SK-N-SH treated with all-trans-retinoic acid at 6 μM for 48 hours (cell line): ENCODE results near the gene STMP1.

ENCODE experiments used
- ATAC-seq: fragments of 200-7000 bp; cut with Tn5 transposase; 3 replicates; pipeline ENCODE4 v1.9.1; 2020; ENCODE audit warnings: mild to moderate bottlenecking, moderate library complexity
- ARNTL ChIP-seq: fragments of 450-650 bp; formaldehyde crosslinking; IDR thresholded peaks from 2 replicates; pipeline ENCODE4 v1.5.0; 2020; ENCODE audit warnings: low read depth, mild to moderate bottlenecking, moderate library complexity, borderline replicate concordance
- BACH2 ChIP-seq: fragments of 250-450 bp; sonication (Bioruptor Pico); IDR thresholded peaks from 2 replicates; pipeline ENCODE4 v1.9.0; 2021; ENCODE audit warnings: mild to moderate bottlenecking, borderline replicate concordance
- CREB5 ChIP-seq: fragments of 250-450 bp; sonication (Bioruptor Pico); IDR thresholded peaks from 2 replicates; pipeline ENCODE4 v1.5.1; 2020; ENCODE audit warnings: low read depth, mild to moderate bottlenecking, moderate library complexity
- CSDC2 ChIP-seq: fragments of 250-450 bp; sonication (Bioruptor Pico); IDR thresholded peaks from 2 replicates; pipeline ENCODE4 v1.5.0; 2020; ENCODE audit warnings: mild to moderate bottlenecking, moderate library complexity
- CSRNP3 ChIP-seq: fragments of 250-450 bp; sonication (Bioruptor Pico); IDR thresholded peaks from 2 replicates; pipeline ENCODE4 v1.5.1; 2021; ENCODE audit warnings: mild to moderate bottlenecking, moderate library complexity
- ESRRG ChIP-seq: fragments of 250-450 bp; sonication (Bioruptor Pico); IDR thresholded peaks from 2 replicates; pipeline ENCODE4 v1.6.1; 2021; ENCODE audit warnings: mild to moderate bottlenecking
- GLIS3 ChIP-seq: fragments of 250-450 bp; sonication (Bioruptor Pico); IDR thresholded peaks from 2 replicates; pipeline ENCODE4 v1.5.0; 2020; ENCODE audit warnings: mild to moderate bottlenecking, moderate library complexity
- ISL1 ChIP-seq: fragments of 250-450 bp; sonication (Bioruptor Pico); IDR thresholded peaks from 2 replicates; pipeline ENCODE4 v2.1.2; 2022; ENCODE audit warnings: mild to moderate bottlenecking, moderate library complexity
- OSR1 ChIP-seq: fragments of 250-450 bp; sonication (Bioruptor Pico); IDR thresholded peaks from 2 replicates; pipeline ENCODE4 v1.8.0; 2022; ENCODE audit warnings: moderate library complexity, mild to moderate bottlenecking, inconsistent platforms
- POU6F1 ChIP-seq: fragments of 250-450 bp; sonication (Bioruptor Pico); IDR thresholded peaks from 2 replicates; pipeline ENCODE4 v1.8.0; 2021; ENCODE audit warnings: low read depth, mild to moderate bottlenecking, moderate library complexity, borderline replicate concordance
- PPARA ChIP-seq: fragments of 250-450 bp; sonication (Bioruptor Pico); IDR thresholded peaks from 2 replicates; pipeline ENCODE4 v1.5.0; 2020; ENCODE audit warnings: mild to moderate bottlenecking, borderline replicate concordance
- RARB ChIP-seq: fragments of 250-450 bp; sonication (Bioruptor Pico); IDR thresholded peaks from 2 replicates; pipeline ENCODE4 v1.8.0; 2021; ENCODE audit warnings: mild to moderate bottlenecking, moderate library complexity
- SNAI2 ChIP-seq: fragments of 250-450 bp; sonication (Bioruptor Pico); IDR thresholded peaks from 2 replicates; pipeline ENCODE4 v1.5.0; 2020; ENCODE audit warnings: mild to moderate bottlenecking, moderate library complexity
- TCF4 ChIP-seq: fragments of 250-450 bp; sonication (Bioruptor Pico); IDR thresholded peaks from 2 replicates; pipeline ENCODE4 v1.8.0; 2021; ENCODE audit warnings: mild to moderate bottlenecking, moderate library complexity, borderline replicate concordance
- TOX ChIP-seq: fragments of 250-450 bp; sonication (Bioruptor Pico); IDR thresholded peaks from 2 replicates; pipeline ENCODE4 v1.8.0; 2021; ENCODE audit warnings: mild to moderate bottlenecking, moderate library complexity, borderline replicate concordance
- ZFP3 ChIP-seq: fragments of 250-450 bp; sonication (Bioruptor Pico); IDR thresholded peaks from 2 replicates; pipeline ENCODE4 v1.5.0; 2020; ENCODE audit warnings: mild to moderate bottlenecking, moderate library complexity
- ZNF565 ChIP-seq: fragments of 450-650 bp; formaldehyde crosslinking; conservative IDR thresholded peaks from 2 replicates; pipeline ENCODE4 v1.5.0; 2020; ENCODE audit warnings: low read depth, mild to moderate bottlenecking, moderate library complexity
- ZNF70 ChIP-seq: fragments of 450-650 bp; formaldehyde crosslinking; IDR thresholded peaks from 2 replicates; pipeline ENCODE4 v1.5.0; 2020; ENCODE audit warnings: mild to moderate bottlenecking, moderate library complexity
- ZNF8 ChIP-seq: fragments of 450-650 bp; formaldehyde crosslinking; IDR thresholded peaks from 2 replicates; pipeline ENCODE4 v1.5.0; 2020; ENCODE audit warnings: mild to moderate bottlenecking, moderate library complexity
- TF ChIP-seq, protein P1 (sequence below): fragments of 250-450 bp; sonication (Bioruptor Pico); IDR thresholded peaks from 2 replicates; pipeline ENCODE4 v1.8.0; 2020; ENCODE audit warnings: mild to moderate bottlenecking, moderate library complexity, borderline replicate concordance
- TF ChIP-seq, protein P2 (sequence below): fragments of 250-450 bp; sonication (Bioruptor Pico); IDR thresholded peaks from 2 replicates; pipeline ENCODE4 v1.5.0; 2020; ENCODE audit warnings: mild to moderate bottlenecking, moderate library complexity

STMP1 gene

DNA sequence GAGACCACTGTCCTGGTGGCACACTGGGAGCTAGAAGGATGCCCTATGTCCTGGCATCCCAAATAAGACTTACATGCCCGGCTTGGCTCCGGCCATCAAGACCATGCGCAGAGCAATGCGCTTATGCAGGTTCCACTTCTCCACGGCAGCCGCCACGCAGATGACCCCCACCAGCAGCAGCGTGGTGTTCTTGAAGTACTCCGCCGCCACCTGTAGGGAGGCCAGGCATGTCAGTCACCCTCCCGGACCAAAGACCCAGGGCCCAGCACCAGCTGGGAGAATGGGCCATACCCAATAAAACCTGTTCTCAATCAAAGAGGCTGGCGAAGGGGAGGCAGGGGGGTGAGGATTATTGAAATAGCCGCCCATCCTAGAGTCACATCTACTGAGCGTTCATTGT, 45.7 kb downstream of the STMP1 start (continued):
- TF ChIP-seq ZNF8 (CRISPR knock-in tag) (no peak), ZNF565 (CRISPR knock-in tag) (no peak), ISL1 (no peak)

DNA sequence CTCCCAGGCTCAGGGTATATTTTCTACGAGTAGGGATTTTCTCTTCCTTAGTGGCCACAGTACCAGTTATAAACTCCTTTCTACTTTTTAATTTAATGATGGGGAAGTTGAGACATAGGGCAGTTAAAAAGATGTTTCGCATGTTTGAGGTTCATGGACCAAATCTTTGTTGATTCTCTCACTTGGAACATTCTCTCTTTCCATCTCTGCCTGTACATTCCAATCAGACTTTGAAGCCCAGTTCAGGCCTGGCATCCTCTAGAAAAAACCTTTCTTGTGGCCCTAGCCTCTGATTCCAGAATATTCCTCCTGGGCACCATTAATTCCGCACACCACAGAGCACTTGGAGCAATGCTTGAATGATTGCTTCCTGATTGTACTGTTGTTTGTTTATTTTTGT, 47.2 kb downstream of the STMP1 start:
- TF ChIP-seq OSR1 (CRISPR knock-in tag) (no peak), POU6F1 (CRISPR knock-in tag) (no peak), ISL1 (no peak), CREB5 (CRISPR knock-in tag) (no peak), ZNF565 (CRISPR knock-in tag) (no peak), TCF4 (CRISPR knock-in tag) (no peak), ZFP3 (CRISPR knock-in tag) (no peak), SNAI2 (CRISPR knock-in tag) (no peak), BACH2 (CRISPR knock-in tag) (no peak), GLIS3 (no peak), RARB (CRISPR knock-in tag) (no peak), CSDC2 (CRISPR knock-in tag) (no peak), ZNF8 (CRISPR knock-in tag) (no peak), CSRNP3 (CRISPR knock-in tag) (no peak), ARNTL (CRISPR knock-in tag) (no peak)
- TF ChIP-seq, protein P1, sequence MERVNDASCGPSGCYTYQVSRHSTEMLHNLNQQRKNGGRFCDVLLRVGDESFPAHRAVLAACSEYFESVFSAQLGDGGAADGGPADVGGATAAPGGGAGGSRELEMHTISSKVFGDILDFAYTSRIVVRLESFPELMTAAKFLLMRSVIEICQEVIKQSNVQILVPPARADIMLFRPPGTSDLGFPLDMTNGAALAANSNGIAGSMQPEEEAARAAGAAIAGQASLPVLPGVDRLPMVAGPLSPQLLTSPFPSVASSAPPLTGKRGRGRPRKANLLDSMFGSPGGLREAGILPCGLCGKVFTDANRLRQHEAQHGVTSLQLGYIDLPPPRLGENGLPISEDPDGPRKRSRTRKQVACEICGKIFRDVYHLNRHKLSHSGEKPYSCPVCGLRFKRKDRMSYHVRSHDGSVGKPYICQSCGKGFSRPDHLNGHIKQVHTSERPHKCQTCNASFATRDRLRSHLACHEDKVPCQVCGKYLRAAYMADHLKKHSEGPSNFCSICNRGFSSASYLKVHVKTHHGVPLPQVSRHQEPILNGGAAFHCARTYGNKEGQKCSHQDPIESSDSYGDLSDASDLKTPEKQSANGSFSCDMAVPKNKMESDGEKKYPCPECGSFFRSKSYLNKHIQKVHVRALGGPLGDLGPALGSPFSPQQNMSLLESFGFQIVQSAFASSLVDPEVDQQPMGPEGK (CRISPR knock-in tag): no peak
- TF ChIP-seq, protein P2, sequence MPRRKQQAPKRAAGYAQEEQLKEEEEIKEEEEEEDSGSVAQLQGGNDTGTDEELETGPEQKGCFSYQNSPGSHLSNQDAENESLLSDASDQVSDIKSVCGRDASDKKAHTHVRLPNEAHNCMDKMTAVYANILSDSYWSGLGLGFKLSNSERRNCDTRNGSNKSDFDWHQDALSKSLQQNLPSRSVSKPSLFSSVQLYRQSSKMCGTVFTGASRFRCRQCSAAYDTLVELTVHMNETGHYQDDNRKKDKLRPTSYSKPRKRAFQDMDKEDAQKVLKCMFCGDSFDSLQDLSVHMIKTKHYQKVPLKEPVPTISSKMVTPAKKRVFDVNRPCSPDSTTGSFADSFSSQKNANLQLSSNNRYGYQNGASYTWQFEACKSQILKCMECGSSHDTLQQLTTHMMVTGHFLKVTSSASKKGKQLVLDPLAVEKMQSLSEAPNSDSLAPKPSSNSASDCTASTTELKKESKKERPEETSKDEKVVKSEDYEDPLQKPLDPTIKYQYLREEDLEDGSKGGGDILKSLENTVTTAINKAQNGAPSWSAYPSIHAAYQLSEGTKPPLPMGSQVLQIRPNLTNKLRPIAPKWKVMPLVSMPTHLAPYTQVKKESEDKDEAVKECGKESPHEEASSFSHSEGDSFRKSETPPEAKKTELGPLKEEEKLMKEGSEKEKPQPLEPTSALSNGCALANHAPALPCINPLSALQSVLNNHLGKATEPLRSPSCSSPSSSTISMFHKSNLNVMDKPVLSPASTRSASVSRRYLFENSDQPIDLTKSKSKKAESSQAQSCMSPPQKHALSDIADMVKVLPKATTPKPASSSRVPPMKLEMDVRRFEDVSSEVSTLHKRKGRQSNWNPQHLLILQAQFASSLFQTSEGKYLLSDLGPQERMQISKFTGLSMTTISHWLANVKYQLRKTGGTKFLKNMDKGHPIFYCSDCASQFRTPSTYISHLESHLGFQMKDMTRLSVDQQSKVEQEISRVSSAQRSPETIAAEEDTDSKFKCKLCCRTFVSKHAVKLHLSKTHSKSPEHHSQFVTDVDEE (CRISPR knock-in tag): no peak
- ATAC-seq: no peak

GRCh38 chr7:135710417-135711138, 48.3 kb downstream of the STMP1 start:
- ATAC-seq: no peak
- TF ChIP-seq ESRRG (no peak), ZFP3 (CRISPR knock-in tag) (no peak)

DNA sequence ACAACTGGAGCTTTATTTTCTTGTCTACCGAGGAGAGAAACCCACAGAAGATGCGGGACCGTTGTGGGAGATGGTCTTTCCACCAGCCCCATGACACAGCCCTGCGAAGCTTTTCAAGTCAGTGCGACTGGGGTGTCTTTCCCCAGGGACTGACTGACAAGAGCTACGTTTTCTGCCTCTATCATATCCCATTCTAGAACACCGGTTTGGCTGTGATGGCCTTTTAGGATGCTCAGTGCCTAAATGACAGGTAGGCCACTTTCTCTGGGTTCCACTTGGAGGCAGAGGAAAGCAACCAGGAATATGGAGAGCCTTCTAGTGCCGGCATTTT, 48.8 kb downstream of the STMP1 start:
- no peak for ATAC-seq
- TF ChIP-seq PPARA (CRISPR knock-in tag) (no peak), CSRNP3 (CRISPR knock-in tag) (no peak), CREB5 (CRISPR knock-in tag) (no peak), ESRRG (no peak), ARNTL (CRISPR knock-in tag) (no peak), BACH2 (CRISPR knock-in tag) (no peak), ISL1 (no peak), ZNF8 (CRISPR knock-in tag) (no peak), OSR1 (CRISPR knock-in tag) (no peak), TOX (CRISPR knock-in tag) (no peak), POU6F1 (CRISPR knock-in tag) (no peak), RARB (CRISPR knock-in tag) (no peak), ZFP3 (CRISPR knock-in tag) (no peak), SNAI2 (CRISPR knock-in tag) (no peak), CSDC2 (CRISPR knock-in tag) (no peak), ZNF70 (CRISPR knock-in tag) (no peak)
